GM12874 (cell line): ENCODE results near the gene ZNF688.
A peak's percentile ranks its signal among the peaks of the same experiment; 100 is the strongest.

Experiments
- CTCF ChIP-seq: IDR thresholded peaks from 2 replicates; pipeline ENCODE4 v1.5.1; 2011; ENCODE audit warnings: low read depth, mild to moderate bottlenecking, control low read depth, low read length, moderate library complexity; ENCODE audit not compliant: insufficient read depth

ZNF688 gene

GRCh38 chr16:30571445-30572322, at the start of gene ZNF688:
Gene ZNF688, minus strand, starts transcription at chr16:30571714. Its CDS starts 85 bp downstream, at chr16:30571629.
- TF ChIP-seq CTCF, result no peak

- no peak for TF ChIP-seq CTCF
Observed at GRCh38 chr16:30620169-30620568, 48.7 kb upstream of the ZNF688 start.

- no peak for TF ChIP-seq CTCF
Observed at GRCh38 chr16:30619638-30620037, 48.1 kb upstream of the ZNF688 start.

GRCh38 chr16:30619202-30619601, 47.7 kb upstream of the ZNF688 start:
- TF ChIP-seq CTCF, result no peak

- peak; percentile 84 for TF ChIP-seq CTCF
Observed at GRCh38 chr16:30615358-30616091, 44.0 kb upstream of the ZNF688 start.

- TF ChIP-seq CTCF, result no peak
Observed at GRCh38 chr16:30609926-30610839, 38.7 kb upstream of the ZNF688 start, which contains the start of gene ZNF689. Gene ZNF689, minus strand, starts transcription at chr16:30610389. Its CDS starts 348 bp downstream, at chr16:30610041.
